ENCODE results near the gene ARHGDIB. TPM values are rescaled to one million over a fixed set of nuclear protein-coding genes. Genes with fewer than 3 reads are reported as not detected.

ARHGDIB gene
- total and polyA plus RNA-seq, 2 experiments from 2014 or later = 0.89 TPM; not detected in 1

DNA sequence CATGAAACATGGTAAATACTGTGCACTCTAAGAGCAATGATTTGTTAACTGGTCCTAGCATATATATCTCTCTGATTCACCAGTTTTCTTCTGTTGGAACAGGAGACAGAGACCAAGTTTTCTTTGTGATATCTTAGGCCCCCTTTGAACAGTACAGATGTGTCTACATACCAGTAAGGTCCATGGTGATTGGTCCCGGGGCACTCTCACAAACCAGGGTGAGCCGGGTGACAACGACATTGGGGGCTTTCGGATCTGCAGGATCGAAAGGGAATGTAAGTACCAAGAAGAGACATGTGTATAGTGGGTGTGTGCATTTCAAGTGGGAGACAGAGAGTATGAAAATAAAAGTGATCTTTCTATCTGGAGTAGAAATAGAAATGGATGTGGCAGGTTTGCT lies 11.8 kb downstream of the ARHGDIB start:
- H3K27me3 Mint-ChIP-seq (ENCODE audit: insufficient read depth, low read depth, poor library complexity) = no peaks in the 10 kb centered on the region
- Histone ChIP-seq H3K36me3 (ENCODE audit: insufficient read depth) (no peaks in the 10 kb centered on the region), H3F3A (replicated peaks; ENCODE audit: low read depth) (no peaks in the 10 kb centered on the region), H4K20me1 (replicated peaks; ENCODE audit: insufficient read depth) (no peaks in the 10 kb centered on the region), H3K4me2 (no peak overlapping the region), H2AFZ (no peak overlapping the region), H3K9me2 (ENCODE audit: insufficient read depth) (no peaks in the 10 kb centered on the region), H3K27me3 (ENCODE audit: insufficient read depth) (no peaks in the 10 kb centered on the region), H3K4me3 (no peak overlapping the region), H3K79me2 (replicated peaks; ENCODE audit: insufficient read depth) (no peaks in the 10 kb centered on the region), H3K27ac (ENCODE audit: low read depth) (no peak overlapping the region), H3K4me1 (ENCODE audit: insufficient read depth) (no peaks in the 10 kb centered on the region; the same call in 1 of the 2 replicates)
- ATAC-seq = no peak
- no peaks in the 10 kb centered on the region for H3K9me3 Mint-ChIP-seq
- DNase-seq (ENCODE audit: low spot score) = no peak
- no peak overlapping the region for H3K27ac Mint-ChIP-seq
- H3K4me3 Mint-ChIP-seq = no peak overlapping the region
- peaks cover 16% of the 10 kb centered on the region for H3K4me1 Mint-ChIP-seq
- TF ChIP-seq ZNF331 (CRISPR knock-in tag; IDR thresholded peaks at IDR 0.05; ENCODE audit: low read depth) = no peak
- no peak for TF ChIP-seq CREB1 (CRISPR knock-in tag; IDR thresholded peaks at IDR 0.05; ENCODE audit: low read depth)
- no peak for TF ChIP-seq EZH2 (IDR thresholded peaks at IDR 0.05; ENCODE audit: low read depth, unreplicated experiment)
- no peak for TF ChIP-seq JUNB (IDR thresholded peaks at IDR 0.05; ENCODE audit: unreplicated experiment)
- TF ChIP-seq ZNF114 (CRISPR knock-in tag; IDR thresholded peaks at IDR 0.05) = no peak
- no peak for TF ChIP-seq POLR2AphosphoS5 (IDR thresholded peaks at IDR 0.05; ENCODE audit: low read depth)
- TF ChIP-seq, protein P1, sequence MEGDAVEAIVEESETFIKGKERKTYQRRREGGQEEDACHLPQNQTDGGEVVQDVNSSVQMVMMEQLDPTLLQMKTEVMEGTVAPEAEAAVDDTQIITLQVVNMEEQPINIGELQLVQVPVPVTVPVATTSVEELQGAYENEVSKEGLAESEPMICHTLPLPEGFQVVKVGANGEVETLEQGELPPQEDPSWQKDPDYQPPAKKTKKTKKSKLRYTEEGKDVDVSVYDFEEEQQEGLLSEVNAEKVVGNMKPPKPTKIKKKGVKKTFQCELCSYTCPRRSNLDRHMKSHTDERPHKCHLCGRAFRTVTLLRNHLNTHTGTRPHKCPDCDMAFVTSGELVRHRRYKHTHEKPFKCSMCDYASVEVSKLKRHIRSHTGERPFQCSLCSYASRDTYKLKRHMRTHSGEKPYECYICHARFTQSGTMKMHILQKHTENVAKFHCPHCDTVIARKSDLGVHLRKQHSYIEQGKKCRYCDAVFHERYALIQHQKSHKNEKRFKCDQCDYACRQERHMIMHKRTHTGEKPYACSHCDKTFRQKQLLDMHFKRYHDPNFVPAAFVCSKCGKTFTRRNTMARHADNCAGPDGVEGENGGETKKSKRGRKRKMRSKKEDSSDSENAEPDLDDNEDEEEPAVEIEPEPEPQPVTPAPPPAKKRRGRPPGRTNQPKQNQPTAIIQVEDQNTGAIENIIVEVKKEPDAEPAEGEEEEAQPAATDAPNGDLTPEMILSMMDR (conservative IDR thresholded peaks at IDR 0.05; ENCODE audit: low read depth in 2 of 2) = no peak
- no peaks in the 10 kb centered on the region for H3K36me3 Mint-ChIP-seq (ENCODE audit: low read depth)

DNA sequence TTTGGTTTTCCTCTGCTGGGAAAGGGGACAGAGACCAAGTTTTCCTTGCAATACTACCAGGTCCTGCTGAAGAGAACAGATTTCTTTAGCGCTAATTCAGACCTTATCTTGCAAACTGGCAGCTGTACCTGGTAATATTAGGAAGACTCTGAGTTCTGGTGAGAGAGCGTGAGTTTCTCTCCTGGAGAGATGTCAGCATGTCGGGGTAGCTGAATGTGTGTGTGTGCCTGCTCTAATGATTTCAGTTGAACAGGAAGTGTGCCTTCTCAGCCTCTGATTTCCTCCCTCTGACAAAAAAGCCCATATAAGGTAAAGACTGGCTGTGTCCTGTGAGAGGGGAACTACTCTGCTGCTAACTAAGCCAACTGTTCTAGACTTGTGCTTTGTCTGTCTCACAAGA lies 12.7 kb downstream of the ARHGDIB start:
- no peaks in the 10 kb centered on the region for H3K27me3 Mint-ChIP-seq (ENCODE audit: insufficient read depth, low read depth, poor library complexity)
- peak; percentile 95 for ATAC-seq
- H3K27ac Mint-ChIP-seq = peak overlapping the region; percentile 91
- Histone ChIP-seq H2AFZ (no peak overlapping the region), H3K27me3 (ENCODE audit: insufficient read depth) (no peaks in the 10 kb centered on the region), H3K36me3 (ENCODE audit: insufficient read depth) (no peaks in the 10 kb centered on the region), H4K20me1 (replicated peaks; ENCODE audit: insufficient read depth) (no peaks in the 10 kb centered on the region), H3F3A (replicated peaks; ENCODE audit: low read depth) (no peaks in the 10 kb centered on the region), H3K79me2 (replicated peaks; ENCODE audit: insufficient read depth) (no peaks in the 10 kb centered on the region), H3K4me2 (0 out of 2 replicates have a peak overlapping the region, but pooled peaks have one; percentile 19), H3K9me2 (ENCODE audit: insufficient read depth) (no peaks in the 10 kb centered on the region), H3K4me1 (ENCODE audit: insufficient read depth) (no peaks in the 10 kb centered on the region; the same call in 1 of the 2 replicates), H3K27ac (ENCODE audit: low read depth) (peak overlapping the region; percentile 51; the same call in 1 of the 2 replicates), H3K4me3 (no peak overlapping the region)
- H3K9me3 Mint-ChIP-seq = no peaks in the 10 kb centered on the region
- peak; percentile 55 for DNase-seq (ENCODE audit: low spot score)
- no peak overlapping the region for H3K4me3 Mint-ChIP-seq
- H3K4me1 Mint-ChIP-seq = peaks cover 16% of the 10 kb centered on the region
- no peaks in the 10 kb centered on the region for H3K36me3 Mint-ChIP-seq (ENCODE audit: low read depth)
- no peak for TF ChIP-seq CREB1 (CRISPR knock-in tag; IDR thresholded peaks at IDR 0.05; ENCODE audit: low read depth)
- TF ChIP-seq POLR2AphosphoS5 (IDR thresholded peaks at IDR 0.05; ENCODE audit: low read depth) = no peak
- TF ChIP-seq, protein P1 (conservative IDR thresholded peaks at IDR 0.05; ENCODE audit: low read depth in 2 of 2) = no peak
- TF ChIP-seq, protein P2, sequence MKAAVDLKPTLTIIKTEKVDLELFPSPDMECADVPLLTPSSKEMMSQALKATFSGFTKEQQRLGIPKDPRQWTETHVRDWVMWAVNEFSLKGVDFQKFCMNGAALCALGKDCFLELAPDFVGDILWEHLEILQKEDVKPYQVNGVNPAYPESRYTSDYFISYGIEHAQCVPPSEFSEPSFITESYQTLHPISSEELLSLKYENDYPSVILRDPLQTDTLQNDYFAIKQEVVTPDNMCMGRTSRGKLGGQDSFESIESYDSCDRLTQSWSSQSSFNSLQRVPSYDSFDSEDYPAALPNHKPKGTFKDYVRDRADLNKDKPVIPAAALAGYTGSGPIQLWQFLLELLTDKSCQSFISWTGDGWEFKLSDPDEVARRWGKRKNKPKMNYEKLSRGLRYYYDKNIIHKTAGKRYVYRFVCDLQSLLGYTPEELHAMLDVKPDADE (IDR thresholded peaks at IDR 0.05) = no peak
- TF ChIP-seq, protein P3, sequence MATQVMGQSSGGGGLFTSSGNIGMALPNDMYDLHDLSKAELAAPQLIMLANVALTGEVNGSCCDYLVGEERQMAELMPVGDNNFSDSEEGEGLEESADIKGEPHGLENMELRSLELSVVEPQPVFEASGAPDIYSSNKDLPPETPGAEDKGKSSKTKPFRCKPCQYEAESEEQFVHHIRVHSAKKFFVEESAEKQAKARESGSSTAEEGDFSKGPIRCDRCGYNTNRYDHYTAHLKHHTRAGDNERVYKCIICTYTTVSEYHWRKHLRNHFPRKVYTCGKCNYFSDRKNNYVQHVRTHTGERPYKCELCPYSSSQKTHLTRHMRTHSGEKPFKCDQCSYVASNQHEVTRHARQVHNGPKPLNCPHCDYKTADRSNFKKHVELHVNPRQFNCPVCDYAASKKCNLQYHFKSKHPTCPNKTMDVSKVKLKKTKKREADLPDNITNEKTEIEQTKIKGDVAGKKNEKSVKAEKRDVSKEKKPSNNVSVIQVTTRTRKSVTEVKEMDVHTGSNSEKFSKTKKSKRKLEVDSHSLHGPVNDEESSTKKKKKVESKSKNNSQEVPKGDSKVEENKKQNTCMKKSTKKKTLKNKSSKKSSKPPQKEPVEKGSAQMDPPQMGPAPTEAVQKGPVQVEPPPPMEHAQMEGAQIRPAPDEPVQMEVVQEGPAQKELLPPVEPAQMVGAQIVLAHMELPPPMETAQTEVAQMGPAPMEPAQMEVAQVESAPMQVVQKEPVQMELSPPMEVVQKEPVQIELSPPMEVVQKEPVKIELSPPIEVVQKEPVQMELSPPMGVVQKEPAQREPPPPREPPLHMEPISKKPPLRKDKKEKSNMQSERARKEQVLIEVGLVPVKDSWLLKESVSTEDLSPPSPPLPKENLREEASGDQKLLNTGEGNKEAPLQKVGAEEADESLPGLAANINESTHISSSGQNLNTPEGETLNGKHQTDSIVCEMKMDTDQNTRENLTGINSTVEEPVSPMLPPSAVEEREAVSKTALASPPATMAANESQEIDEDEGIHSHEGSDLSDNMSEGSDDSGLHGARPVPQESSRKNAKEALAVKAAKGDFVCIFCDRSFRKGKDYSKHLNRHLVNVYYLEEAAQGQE (IDR thresholded peaks at IDR 0.05; ENCODE audit: unreplicated experiment) = no peak
- TF ChIP-seq EZH2 (IDR thresholded peaks at IDR 0.05; ENCODE audit: low read depth, unreplicated experiment) = no peak
- no peak for TF ChIP-seq JUNB (IDR thresholded peaks at IDR 0.05; ENCODE audit: unreplicated experiment)
